HG02852 (cell line): ENCODE data around the gene ANP32A.
"Not testable (repeated sequence)": the region's sequence is repeated elsewhere in the genome, so short reads cannot be mapped to it uniquely, and the experiment has no call there.

Source experiments
- ATAC-seq: cut with Tn5 transposase; IDR thresholded peaks from one replicate; pipeline ENCODE4 v1.9.1; 2021; ENCODE audit warnings: mild to moderate bottlenecking, moderate library complexity; ENCODE audit not compliant: unreplicated experiment

ANP32A gene

GRCh38 chr15:68820295-68821189 is at the start of gene ANP32A:
Gene ANP32A (minus strand): TSS chr15:68820895. CDS start chr15:68820751, 144 bp downstream.
- ATAC-seq = peak; percentile 63

- no peak for ATAC-seq
Measured at GRCh38 chr15:68868296-68868695, 47.6 kb upstream of the ANP32A start.

- ATAC-seq = no peak
Measured at GRCh38 chr15:68862415-68862814, 41.7 kb upstream of the ANP32A start.

GRCh38 chr15:68858666-68859065 is 38.0 kb upstream of the ANP32A start:
- ATAC-seq = not testable (repeated sequence)

- ATAC-seq = not testable (repeated sequence)
Measured at GRCh38 chr15:68857443-68857842, 36.7 kb upstream of the ANP32A start.

- no peak for ATAC-seq
Measured at GRCh38 chr15:68852461-68852860, 31.8 kb upstream of the ANP32A start.

GRCh38 chr15:68851971-68852370 is 31.3 kb upstream of the ANP32A start:
- no peak for ATAC-seq

- ATAC-seq = no peak
Measured at GRCh38 chr15:68849497-68849896, 28.8 kb upstream of the ANP32A start.

GRCh38 chr15:68846851-68847439 is 26.2 kb upstream of the ANP32A start:
- ATAC-seq = no peak

GRCh38 chr15:68844856-68845550 is 24.3 kb upstream of the ANP32A start:
- no peak for ATAC-seq

- no peak for ATAC-seq
Measured at GRCh38 chr15:68843425-68844311, 23.0 kb upstream of the ANP32A start.

- no peak for ATAC-seq
Measured at GRCh38 chr15:68842958-68843357, 22.3 kb upstream of the ANP32A start.

- ATAC-seq = no peak
Measured at GRCh38 chr15:68834346-68834745, 13.7 kb upstream of the ANP32A start.

GRCh38 chr15:68833700-68834331 is 13.1 kb upstream of the ANP32A start:
- no peak for ATAC-seq

- ATAC-seq = no peak
Measured at GRCh38 chr15:68830141-68830785, 9.6 kb upstream of the ANP32A start.

GRCh38 chr15:68829068-68829467 is 8.4 kb upstream of the ANP32A start:
- no peak for ATAC-seq

GRCh38 chr15:68823561-68823960 is 2.9 kb upstream of the ANP32A start:
- no peak for ATAC-seq

GRCh38 chr15:68822818-68823217 is 2.1 kb upstream of the ANP32A start:
- ATAC-seq = no peak

- ATAC-seq = no peak
Measured at GRCh38 chr15:68821841-68822381, 1.2 kb upstream of the ANP32A start.
